Lung (tissue), 12 donors: ENCODE results near the gene GPRC5A. TPM values are rescaled to one million over a fixed set of nuclear protein-coding genes. Genes with fewer than 3 reads are reported as not detected.

Experiments
- ATAC-seq: fragments of 200-7000 bp; cut with Tn5 transposase; one replicate; pipeline ENCODE4 v1.9.1; 2020; ENCODE audit warnings: moderate number of reproducible peaks; ENCODE audit not compliant: insufficient read depth, low FRiP score
- DNase-seq, 3 donors: peaks; one replicate each; pipeline ENCODE4 v3.0.0-alpha.2; 2013 to 2017
- H3K27ac ChIP-seq, 2 donors: one replicate each; pipeline ENCODE4 v1.5.1; 2013; ENCODE audit warnings: mild to moderate bottlenecking in 2 of 2, moderate library complexity in 2 of 2, control low read depth in 1 of 2, inconsistent platforms in 1 of 2, low read depth in 1 of 2, low read length in 1 of 2
- H3K27me3 ChIP-seq, 3 donors: one replicate each; pipeline ENCODE4 v1.5.1; 2013; ENCODE audit warnings: low read length in 2 of 3; ENCODE audit not compliant: control insufficient read depth in 3 of 3, insufficient read depth in 3 of 3
- H3K36me3 ChIP-seq, 4 donors: one replicate each; pipeline ENCODE4 v1.5.1; 2013; ENCODE audit warnings: low read length in 4 of 4, mild to moderate bottlenecking in 1 of 4, moderate library complexity in 1 of 4; ENCODE audit not compliant: control insufficient read depth in 4 of 4, insufficient read depth in 4 of 4
- H3K4me1 ChIP-seq, 5 donors: one replicate each; pipeline ENCODE4 v1.5.1; 2013; ENCODE audit warnings: low read length in 5 of 5, mild to moderate bottlenecking in 2 of 5, moderate library complexity in 1 of 5; ENCODE audit not compliant: control insufficient read depth in 5 of 5, insufficient read depth in 5 of 5
- H3K4me3 ChIP-seq: one replicate; pipeline ENCODE4 v1.5.1; 2013; ENCODE audit warnings: mild to moderate bottlenecking, control low read depth, moderate library complexity
- H3K9ac ChIP-seq, 2 donors: one replicate each; pipeline ENCODE4 v1.5.1; 2013; ENCODE audit warnings: low read length in 2 of 2, control low read depth in 1 of 2; ENCODE audit not compliant: insufficient read depth in 1 of 2
- H3K9me3 ChIP-seq, 4 donors: one replicate each; pipeline ENCODE4 v1.5.1; 2013; ENCODE audit warnings: low read length in 3 of 4, mild to moderate bottlenecking in 1 of 4, moderate library complexity in 1 of 4; ENCODE audit not compliant: control insufficient read depth in 4 of 4, insufficient read depth in 3 of 4
- CTCF ChIP-seq: IDR thresholded peaks from 2 replicates; pipeline ENCODE4 v1.5.1; 2012; ENCODE audit warnings: mild to moderate bottlenecking; ENCODE audit errors: control extremely low read depth, extremely low read depth
- WGBS, 2 donors: extraction: QIAGEN DNeasy Blood & Tissue Kit; methylation state at CpG; one replicate each; pipeline ENCODE4 v1.1.7; 2013; 5-methylcytosine and 5-hydroxymethylcytosine counted together
- polyA plus RNA-seq, 2 donors: library from polyadenylated mRNA; stranded (reverse); fragments of 200-250 nt; gene quantifications; one replicate each; pipeline ENCODE4 v1.2.1, GENCODE V29; 2013
- total RNA-seq, 2 donors: library from RNA; depleted of rRNA in 1 of 2; stranded (reverse); fragments of >200 nt in 1 of 2; gene quantifications; one replicate each; pipeline ENCODE4 v1.2.1, GENCODE V29; 2014 to 2021
- donor health status: control.
- donor health status: control.
- donor health status: Bipolar disorder and iron deficiency.
- donor health status: healthy.
- donor health status: DM: yes; HTN: yes; CAD: no.

The GPRC5A gene
- total and polyA plus RNA-seq, 4 donors: 117 to 418 (median 172) TPM

- ATAC-seq (no peak), DNase-seq (no peak)
- no peaks in the 10 kb centered on the region for H3K27me3 ChIP-seq
- no peaks in the 10 kb centered on the region for H3K9me3 ChIP-seq
- TF ChIP-seq CTCF: no peak
- peaks cover 0 to 16% (median 5%) of the 10 kb centered on the region in 5 donors for H3K4me1 ChIP-seq
- no peak overlapping the region for H3K27ac ChIP-seq
- 68 to 76% methylated on average over 7 of the region's 7 CpGs for WGBS, 2 donors
- no peaks in the 10 kb centered on the region for H3K36me3 ChIP-seq
- no peak overlapping the region for H3K9ac ChIP-seq
- H3K4me3 ChIP-seq: no peak overlapping the region
These were observed 3.9 kb upstream of the GPRC5A start for GRCh38 chr12:12887471-12887870.

- Histone ChIP-seq H3K4me3 (no peak overlapping the region), H3K27ac (no peak overlapping the region), H3K27me3 (no peaks in the 10 kb centered on the region), H3K4me1 (peaks cover 0 to 16% (median 5%) of the 10 kb centered on the region in 5 donors), H3K36me3 (no peaks in the 10 kb centered on the region), H3K9me3 (no peaks in the 10 kb centered on the region), H3K9ac (no peak overlapping the region)
- no peak for ATAC-seq
- TF ChIP-seq CTCF: no peak
- WGBS, 2 donors: 94 to 97% methylated on average over 5 of the region's 5 CpGs
- no peak for DNase-seq
These were observed 1.7 kb upstream of the GPRC5A start for GRCh38 chr12:12889701-12890100.

- 17 to 18% methylated on average over 16 of the region's 16 CpGs for WGBS, 2 donors
- Histone ChIP-seq H3K4me1 (peaks cover 0 to 16% (median 5%) of the 10 kb centered on the region in 5 donors), H3K27me3 (no peaks in the 10 kb centered on the region), H3K9me3 (no peaks in the 10 kb centered on the region), H3K9ac (peak overlapping the region; percentile 59 to 64), H3K27ac (peak overlapping the region in 1 of 2 donors; percentile 89), H3K36me3 (no peaks in the 10 kb centered on the region), H3K4me3 (peak overlapping the region; percentile 9)
- DNase-seq: peak; percentile 63 to 70 (median 68)
- no peak for TF ChIP-seq CTCF
- ATAC-seq: peak; percentile 23
These were observed 751 bp upstream of the GPRC5A start for GRCh38 chr12:12890543-12891079.

- no peaks in the 10 kb centered on the region for H3K27me3 ChIP-seq
- H3K27ac ChIP-seq: peak overlapping the region in 1 of 2 donors; percentile 82
- H3K4me3 ChIP-seq: peak overlapping the region; percentile 29
- TF ChIP-seq CTCF: no peak
- ATAC-seq (no peak), DNase-seq (no peak)
- H3K9me3 ChIP-seq: no peaks in the 10 kb centered on the region
- peak overlapping the region; percentile 59 to 64 for H3K9ac ChIP-seq
- H3K36me3 ChIP-seq: no peaks in the 10 kb centered on the region
- 40 to 53% methylated on average over 7 of the region's 7 CpGs for WGBS, 2 donors
- H3K4me1 ChIP-seq: peaks cover 0 to 16% (median 5%) of the 10 kb centered on the region in 5 donors
These were observed 556 bp downstream of the GPRC5A start for GRCh38 chr12:12891881-12892355.
